HepG2 (cell line): ENCODE results near the gene GRAP. TPM values are rescaled to one million over a fixed set of nuclear protein-coding genes. Genes with fewer than 3 reads are reported as not detected.

ENCODE experiments used
- ATAC-seq: fragments of 200-7000 bp; cut with Tn5 transposase; 3 replicates; pipeline ENCODE4 v1.9.1; 2020; ENCODE audit warnings: mild to moderate bottlenecking, moderate library complexity
- BruUV-seq: library from RNA; stranded (reverse); fragments of 400-500 nt; replicated peaks from 2 replicates; lab custom pipeline; 2021; lab: Mats Ljungman, UMichigan
- CTCF ChIA-PET: fragments of 300-600 bp; formaldehyde crosslinking; extraction: SDS; loops from one replicate; lab custom pipeline; 2021; ENCODE audit warnings: low total read pairs, inconsistent platforms, low intra/inter-chr PET ratio; lab: Yijun Ruan, JAX
- POLR2A ChIA-PET: fragments of 350-600 bp; sonication (Branson Sonifier 250); formaldehyde crosslinking; loops from one replicate; lab custom pipeline; 2020; ENCODE audit warnings: antibody characterized with exemption, inconsistent platforms; lab: Yijun Ruan, JAX
- DNase-seq: peaks from one replicate; pipeline ENCODE4 v3.0.0-alpha.2; 2015; ENCODE audit warnings: low spot score
- FAIRE-seq: peaks from 3 replicates; lab custom pipeline; 2011; peaks lifted over from hg19 to GRCh38; lab: Jason Lieb, UNC
- H2AFZ ChIP-seq: one replicate; pipeline ENCODE4 v1.6.1; 2011; ENCODE audit warnings: low read length, inconsistent platforms
- H3K27ac ChIP-seq: fragments of 300-600 bp; 3 replicates; pipeline ENCODE4 v1.8.0; 2011; ENCODE audit warnings: mixed run types, mild to moderate bottlenecking, mixed read lengths, low read length, inconsistent platforms; ENCODE audit not compliant: insufficient read depth; ENCODE audit errors: extremely low read length
- H3K27me3 ChIP-seq, 2 experiments: fragments of 200-600 bp in 1 of 2; 2 replicates in 1 of 2; 3 replicates in 1 of 2; pipeline versions ENCODE4 v1.6.0 to v1.8.0; 2011; ENCODE audit warnings: low read length in 2 of 2, mild to moderate bottlenecking in 2 of 2, moderate library complexity in 2 of 2, inconsistent platforms in 1 of 2; ENCODE audit not compliant: insufficient read depth in 2 of 2, control insufficient read depth in 1 of 2
- H3K36me3 ChIP-seq, 2 experiments: fragments of 200-600 bp in 1 of 2; replicated peaks in 1 of 2; 2 replicates in 1 of 2; 3 replicates in 1 of 2; pipeline versions ENCODE4 v1.5.1 to v1.8.0; 2011; ENCODE audit warnings: low read length in 2 of 2, inconsistent platforms in 1 of 2; ENCODE audit not compliant: insufficient read depth in 2 of 2, control insufficient read depth in 1 of 2
- H3K4me1 ChIP-seq: 2 replicates; pipeline ENCODE4 v1.5.1; 2012; ENCODE audit warnings: low read length, inconsistent platforms; ENCODE audit not compliant: insufficient read depth
- H3K4me2 ChIP-seq: 2 replicates; pipeline ENCODE4 v1.6.0; 2011; ENCODE audit warnings: low read depth, low read length, inconsistent platforms
- H3K4me3 ChIP-seq, 3 experiments: fragments of 200-600 bp in 1 of 3; sonication (generic), shearing (Covaris generic) in 1 of 3; replicated peaks in 1 of 3; 2 replicates each; pipeline ENCODE4 v1.5.1; 2011 to 2016; ENCODE audit warnings: low read length in 3 of 3, inconsistent platforms in 2 of 3, low read depth in 2 of 3, mild to moderate bottlenecking in 2 of 3, control low read depth in 1 of 3, mixed read lengths in 1 of 3; ENCODE audit not compliant: insufficient read depth in 1 of 3
- H3K79me2 ChIP-seq: one replicate; pipeline ENCODE4 v1.6.1; 2011; ENCODE audit warnings: low read length, inconsistent platforms; ENCODE audit not compliant: insufficient read depth
- H3K9ac ChIP-seq: 2 replicates; pipeline ENCODE4 v1.6.0; 2011; ENCODE audit warnings: mild to moderate bottlenecking, low read depth, low read length, inconsistent platforms; ENCODE audit not compliant: insufficient read depth
- H3K9me3 ChIP-seq: 2 replicates; pipeline ENCODE4 v1.5.1; 2012; ENCODE audit warnings: mild to moderate bottlenecking, low read length
- H4K20me1 ChIP-seq: 2 replicates; pipeline ENCODE4 v1.6.0; 2011; ENCODE audit warnings: inconsistent platforms, mild to moderate bottlenecking, low read length, moderate library complexity; ENCODE audit not compliant: insufficient read depth
- AGO2 ChIP-seq: fragments of 200-400 bp; formaldehyde crosslinking; optimal IDR thresholded peaks from 2 replicates; pipeline ENCODE3; 2017; ENCODE audit warnings: mild to moderate bottlenecking, low read depth, low read length, moderate library complexity
- GATAD1 ChIP-seq: IDR thresholded peaks from 2 replicates; pipeline ENCODE4 v1.6.1; 2016; ENCODE audit warnings: missing genetic modification reagents, missing compliant biosample characterization
- ZBTB38 ChIP-seq: sonication (generic); formaldehyde crosslinking; IDR thresholded peaks from 2 replicates; pipeline ENCODE4 v1.5.1; 2020; ENCODE audit warnings: mild to moderate bottlenecking, missing genetic modification reagents
- ZFP90 ChIP-seq: sonication (generic); formaldehyde crosslinking; IDR thresholded peaks from 2 replicates; pipeline ENCODE4 v1.8.0; 2022; ENCODE audit warnings: missing genetic modification reagents, mild to moderate bottlenecking, inconsistent platforms, borderline replicate concordance
- ZNF180 ChIP-seq: sonication (generic); formaldehyde crosslinking; IDR thresholded peaks from 2 replicates; pipeline ENCODE4 v1.4.0; 2020; ENCODE audit warnings: low read depth, missing genetic modification reagents, borderline replicate concordance
- ZNF768 ChIP-seq: sonication (generic); formaldehyde crosslinking; IDR thresholded peaks from 2 replicates; pipeline ENCODE4 v1.4.0; 2020; ENCODE audit warnings: missing genetic modification reagents
- ZNF83 ChIP-seq: sonication (generic); formaldehyde crosslinking; IDR thresholded peaks from 2 replicates; pipeline ENCODE4 v1.4.0; 2020; ENCODE audit warnings: missing genetic modification reagents, mild to moderate bottlenecking, borderline replicate concordance
- WGBS: methylation state at CpG from one replicate; pipeline ENCODE4 v1.1.6; 2017; ENCODE audit warnings: low lambda C conversion rate; 5-methylcytosine and 5-hydroxymethylcytosine counted together
- in situ Hi-C: cut with HindIII; loops from 2 replicates; pipeline ENCODE4 v1.10.0; 2017; ENCODE audit warnings: low pct_unique_long_range_greater_than_20kb; ENCODE audit not compliant: extremely low pct_ligation_motif_present
- intact Hi-C: fragments of 100-400 bp; cut with micrococcal nuclease; formaldehyde crosslinking; loops from one replicate; pipeline ENCODE4 v1.10.0; 2022; ENCODE audit not compliant: unreplicated experiment
- polyA plus RNA-seq, 8 experiments: library from polyadenylated mRNA; depleted of rRNA in 3 of 8; stranded (reverse) in 7 of 8; unstranded in 1 of 8; fragments of >200 nt; fragmentation: Illumina TruSeq in 4 of 8; extraction: Trizol in 4 of 8; gene quantifications; 2 replicates each; pipeline versions ENCODE4 v1.2.1 to v1.2.3, GENCODE V29; 2011 to 2016; ENCODE audit warnings: low read depth in 4 of 8, missing spikeins in 1 of 8, mixed read lengths in 1 of 8; ENCODE audit not compliant: insufficient read depth in 1 of 8
- total RNA-seq, 5 experiments: library from RNA; depleted of rRNA; stranded (reverse); fragments of >200 nt; fragmentation: Illumina TruSeq; extraction: Trizol; gene quantifications; 2 replicates each; pipeline ENCODE4 v1.2.3, GENCODE V29; 2016; ENCODE audit warnings: low read depth in 1 of 5
- TF ChIP-seq, protein P1 (sequence below): sonication (generic); formaldehyde crosslinking; IDR thresholded peaks from 2 replicates; pipeline ENCODE4 v1.5.0; 2020; ENCODE audit warnings: mild to moderate bottlenecking, low read depth, missing genetic modification reagents, borderline replicate concordance

GRAP gene
- total and polyA plus RNA-seq, 2 of the 13 experiments (the other 11 are each of a cell fraction or from before 2014, with no cell fraction given) = 0.77 to 1.7 TPM

DNA sequence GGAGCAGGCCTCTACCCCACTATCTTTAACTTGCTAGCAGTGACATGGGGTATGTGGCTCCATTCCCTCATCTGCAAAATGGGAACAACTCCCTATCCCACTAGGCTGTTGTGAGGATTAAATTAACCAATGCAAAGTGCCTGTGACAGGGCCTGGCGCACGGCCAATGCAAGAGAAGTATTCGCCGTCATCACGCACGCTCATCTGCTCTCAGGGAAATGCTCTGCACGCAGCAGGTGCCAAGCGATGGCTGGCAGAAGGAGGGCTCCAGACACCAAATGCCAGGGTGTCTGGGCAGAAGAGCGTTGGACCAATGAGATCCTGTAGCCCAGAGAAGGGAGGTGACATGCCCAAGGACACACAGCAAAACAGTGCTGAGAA is 59.5 kb downstream of the GRAP start:
- intact Hi-C loops = no loop called here
- no peaks in the 10 kb centered on the region for H3K27me3 ChIP-seq
- ATAC-seq (no peak), FAIRE-seq (no peak), DNase-seq (no peak)
- in situ Hi-C loops = no loop called here
- H2AFZ ChIP-seq = no peak overlapping the region
- no peak overlapping the region for H3K9ac ChIP-seq
- POLR2A ChIA-PET = interaction anchor here (2.4 kb wide), 1 partner anchor 17 kb away, joined by 27 read pairs; the partner anchor contains the start of gene FAM83G
- H3K9me3 ChIP-seq = no peaks in the 10 kb centered on the region
- TF ChIP-seq ZNF83 = no peak
- TF ChIP-seq ZNF180 (CRISPR knock-in tag) = no peak
- peak; percentile 89 for TF ChIP-seq ZNF768
- H3K4me3 ChIP-seq = no peak overlapping the region
- WGBS = 97% methylated on average over 9 of the region's 9 CpGs
- CTCF ChIA-PET = no interaction called here
- H3K4me1 ChIP-seq = peaks cover 48% of the 10 kb centered on the region
- BruUV-seq = TSS peak; percentile 21
- peak overlapping the region; percentile 84 for H3K27ac ChIP-seq
- H3K79me2 ChIP-seq = no peaks in the 10 kb centered on the region
- H3K36me3 ChIP-seq = peaks cover 16 to 62% of the 10 kb centered on the region in 2 experiments
- no peaks in the 10 kb centered on the region for H4K20me1 ChIP-seq
- no peak overlapping the region for H3K4me2 ChIP-seq

DNA sequence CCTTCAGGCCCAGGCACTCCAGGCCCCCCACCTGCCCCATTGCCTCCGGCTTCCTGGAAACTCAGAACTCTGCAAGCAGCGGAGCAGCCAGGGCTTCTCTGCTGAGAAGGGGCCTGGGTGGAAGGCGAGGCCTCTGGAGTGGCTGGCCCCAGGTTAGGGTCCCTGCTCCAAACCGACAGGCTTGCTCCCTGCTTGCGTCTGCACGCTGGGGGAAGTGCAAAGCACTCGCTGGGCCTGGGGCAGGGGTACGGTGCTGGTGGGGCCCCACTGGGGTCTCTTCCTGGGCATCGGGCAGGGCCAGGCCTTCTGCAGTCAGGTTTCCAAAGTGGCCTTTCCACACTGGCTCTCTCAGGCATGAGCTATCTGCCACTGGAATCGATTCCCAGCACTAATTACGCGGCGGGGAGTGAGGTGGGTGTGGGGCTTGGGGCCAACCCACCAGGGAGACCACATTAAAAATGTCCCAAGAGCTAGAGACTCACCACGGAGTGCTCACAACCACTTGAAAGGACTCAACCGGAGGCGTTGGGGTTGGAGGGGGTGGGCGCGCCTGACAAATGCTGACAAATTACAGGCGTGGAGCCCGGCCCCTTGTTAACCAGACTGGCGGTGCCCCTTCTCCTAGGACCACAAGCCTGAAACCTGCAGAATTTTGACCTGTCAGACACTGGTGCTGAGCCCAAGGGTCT is 60.1 kb downstream of the GRAP start:
- Histone ChIP-seq H3K4me3 (no peak overlapping the region), H4K20me1 (no peaks in the 10 kb centered on the region), H3K9ac (no peak overlapping the region), H3K4me2 (no peak overlapping the region), H3K4me1 (peaks cover 53% of the 10 kb centered on the region), H3K27ac (no peak overlapping the region), H3K79me2 (no peaks in the 10 kb centered on the region), H3K36me3 (peaks cover 16 to 57% of the 10 kb centered on the region in 2 experiments), H3K27me3 (no peaks in the 10 kb centered on the region), H3K9me3 (no peaks in the 10 kb centered on the region), H2AFZ (no peak overlapping the region)
- 95% methylated on average over 15 of the region's 21 CpGs for WGBS
- intact Hi-C loops (no loop called here), in situ Hi-C loops (no loop called here)
- ATAC-seq (no peak), DNase-seq (no peak), FAIRE-seq (no peak)
- CTCF ChIA-PET = no interaction called here
- POLR2A ChIA-PET = no interaction called here
- TF ChIP-seq, protein P1, sequence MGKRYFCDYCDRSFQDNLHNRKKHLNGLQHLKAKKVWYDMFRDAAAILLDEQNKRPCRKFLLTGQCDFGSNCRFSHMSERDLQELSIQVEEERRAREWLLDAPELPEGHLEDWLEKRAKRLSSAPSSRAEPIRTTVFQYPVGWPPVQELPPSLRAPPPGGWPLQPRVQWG = no peak
- TF ChIP-seq GATAD1 (CRISPR knock-in tag) = no peak
- no peak for TF ChIP-seq ZFP90 (CRISPR knock-in tag)
- peak; percentile 17 for TF ChIP-seq AGO2
- TF ChIP-seq ZBTB38 (CRISPR knock-in tag) = no peak
- no TSS peak for BruUV-seq
